Thyroid gland (tissue), 4 donors: ENCODE results near the gene ANKRD55. TPM values are rescaled to one million over a fixed set of nuclear protein-coding genes. Genes with fewer than 3 reads are reported as not detected.
"Not testable (repeated sequence)": the region's sequence is repeated elsewhere in the genome, so short reads cannot be mapped to it uniquely, and the experiment has no call there.

ENCODE experiments used
- DNase-seq, 2 donors: peaks; one replicate each; pipeline ENCODE4 v3.0.0-alpha.2; 2019
- H3K27ac ChIP-seq, 3 donors: fragments of 200-600 bp; sonication (generic); 1 replicate in 2 of 3; 2 replicates in 1 of 3; pipeline ENCODE4 v1.5.1; 2016 to 2019; ENCODE audit warnings: mild to moderate bottlenecking in 1 of 3, moderate library complexity in 1 of 3
- H3K27me3 ChIP-seq: fragments of 200-600 bp; sonication (generic); one replicate; pipeline ENCODE4 v1.5.1; 2019
- H3K36me3 ChIP-seq, 2 donors: fragments of 200-600 bp; sonication (generic); one replicate each; pipeline ENCODE4 v1.5.1; 2016 to 2019
- H3K4me1 ChIP-seq, 2 donors: fragments of 200-600 bp; sonication (generic); one replicate each; pipeline ENCODE4 v1.5.1; 2017 to 2019
- H3K4me3 ChIP-seq, 3 donors: fragments of 200-600 bp; sonication (generic); replicated peaks in 1 of 3; 1 replicate in 2 of 3; 2 replicates in 1 of 3; pipeline ENCODE4 v1.5.1; 2016; ENCODE audit warnings: mild to moderate bottlenecking in 1 of 3
- H3K9me3 ChIP-seq: fragments of 200-600 bp; sonication (generic); one replicate; pipeline ENCODE4 v1.5.1; 2017
- POLR2A ChIP-seq, 2 donors: fragments of 450-650 bp; IDR thresholded peaks; one replicate each; pipeline ENCODE4 v1.6.1; 2017; ENCODE audit warnings: antibody characterized with exemption in 2 of 2, mild to moderate bottlenecking in 2 of 2, moderate library complexity in 1 of 2
- WGBS, 2 donors: methylation state at CpG; one replicate each; pipeline ENCODE4 v1.1.5; 2017; 5-methylcytosine and 5-hydroxymethylcytosine counted together
- intact Hi-C: fragments of 100-400 bp; cut with DNase I; formaldehyde crosslinking; loops from one replicate; pipeline ENCODE4 v1.15.1; 2023
- total RNA-seq, 4 donors: library from RNA; depleted of rRNA; stranded (reverse); fragments of >200 nt; gene quantifications; one replicate each; pipeline ENCODE4 v1.2.3, GENCODE V29; 2016
- TF ChIP-seq, protein P1 (sequence below), 6 experiments: fragments of 200-600 bp in 3 of 6; fragments of 450-650 bp in 3 of 6; sonication (generic) in 3 of 6; IDR thresholded peaks; one replicate each; pipeline ENCODE4 v1.5.1; 2016 to 2019; ENCODE audit warnings: antibody characterized with exemption in 6 of 6, mild to moderate bottlenecking in 2 of 6, inconsistent platforms in 1 of 6, moderate library complexity in 1 of 6

Gene ANKRD55
- total RNA-seq, 4 donors from 2014 or later = 0.22 to 0.94 TPM; not detected in 2

GRCh38 chr5:56232538-56232937 lies 592 bp downstream of the ANKRD55 start:
- no peaks in the 10 kb centered on the region for H3K27me3 ChIP-seq
- no peak overlapping the region for H3K27ac ChIP-seq
- H3K36me3 ChIP-seq = no peaks in the 10 kb centered on the region
- H3K9me3 ChIP-seq = no peaks in the 10 kb centered on the region
- intact Hi-C loops = no loop called here
- H3K4me1 ChIP-seq = no peaks in the 10 kb centered on the region
- 80 to 97% methylated on average over 1 of the region's 1 CpG for WGBS, 2 donors
- DNase-seq = no peak
- TF ChIP-seq, protein P1, sequence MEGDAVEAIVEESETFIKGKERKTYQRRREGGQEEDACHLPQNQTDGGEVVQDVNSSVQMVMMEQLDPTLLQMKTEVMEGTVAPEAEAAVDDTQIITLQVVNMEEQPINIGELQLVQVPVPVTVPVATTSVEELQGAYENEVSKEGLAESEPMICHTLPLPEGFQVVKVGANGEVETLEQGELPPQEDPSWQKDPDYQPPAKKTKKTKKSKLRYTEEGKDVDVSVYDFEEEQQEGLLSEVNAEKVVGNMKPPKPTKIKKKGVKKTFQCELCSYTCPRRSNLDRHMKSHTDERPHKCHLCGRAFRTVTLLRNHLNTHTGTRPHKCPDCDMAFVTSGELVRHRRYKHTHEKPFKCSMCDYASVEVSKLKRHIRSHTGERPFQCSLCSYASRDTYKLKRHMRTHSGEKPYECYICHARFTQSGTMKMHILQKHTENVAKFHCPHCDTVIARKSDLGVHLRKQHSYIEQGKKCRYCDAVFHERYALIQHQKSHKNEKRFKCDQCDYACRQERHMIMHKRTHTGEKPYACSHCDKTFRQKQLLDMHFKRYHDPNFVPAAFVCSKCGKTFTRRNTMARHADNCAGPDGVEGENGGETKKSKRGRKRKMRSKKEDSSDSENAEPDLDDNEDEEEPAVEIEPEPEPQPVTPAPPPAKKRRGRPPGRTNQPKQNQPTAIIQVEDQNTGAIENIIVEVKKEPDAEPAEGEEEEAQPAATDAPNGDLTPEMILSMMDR (IDR thresholded peaks at IDR 0.05) = no peak
- TF ChIP-seq POLR2A (IDR thresholded peaks at IDR 0.05) = no peak
- H3K4me3 ChIP-seq = no peak overlapping the region

DNA sequence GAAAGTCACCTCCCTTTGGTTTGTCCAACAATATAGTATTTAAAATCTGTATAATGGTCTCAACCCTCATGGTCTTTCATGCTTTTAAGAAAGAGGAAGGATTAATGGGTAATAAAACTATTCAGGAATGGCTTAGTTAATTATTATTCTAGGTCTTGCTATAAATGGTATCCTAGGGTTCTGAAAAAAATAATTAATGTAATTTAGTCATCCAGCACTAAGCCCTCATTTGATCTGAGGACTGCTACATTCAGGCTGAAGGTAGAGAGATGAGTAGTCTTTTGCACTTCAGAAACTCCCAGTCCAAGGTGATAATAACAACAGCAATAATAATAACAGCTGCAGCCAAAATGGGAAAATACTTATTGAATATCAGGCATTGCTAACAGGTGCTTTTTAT lies 2.6 kb downstream of the ANKRD55 start:
- Histone ChIP-seq H3K4me1 (no peaks in the 10 kb centered on the region), H3K9me3 (no peaks in the 10 kb centered on the region), H3K36me3 (no peaks in the 10 kb centered on the region), H3K27me3 (no peaks in the 10 kb centered on the region), H3K4me3 (no peak overlapping the region), H3K27ac (no peak overlapping the region)
- intact Hi-C loops = no loop called here
- no peak for DNase-seq
- TF ChIP-seq POLR2A (IDR thresholded peaks at IDR 0.05) = no peak
- TF ChIP-seq, protein P1 (IDR thresholded peaks at IDR 0.05) = no peak

DNA sequence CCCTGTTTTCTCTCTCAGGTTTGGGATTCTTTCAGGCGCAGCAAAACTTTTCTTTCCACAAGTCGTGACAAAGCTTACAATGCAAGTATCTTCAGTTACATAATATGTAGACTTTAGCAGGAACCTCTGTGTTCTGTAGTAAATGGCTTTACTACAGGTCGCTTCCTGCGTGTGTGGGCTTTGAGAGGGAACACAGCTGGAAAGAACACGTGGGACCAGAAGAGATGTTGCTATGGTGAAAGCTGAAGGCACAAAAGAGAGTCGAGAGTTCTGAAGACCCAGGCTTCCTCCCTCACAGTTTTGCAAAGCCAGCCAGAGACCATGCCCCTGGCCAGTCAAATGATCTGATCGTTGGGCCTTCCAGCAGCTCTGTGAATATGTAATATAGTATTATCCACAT lies 4.0 kb downstream of the ANKRD55 start:
- DNase-seq = no peak
- Histone ChIP-seq H3K4me1 (no peaks in the 10 kb centered on the region), H3K4me3 (no peak overlapping the region), H3K27me3 (no peaks in the 10 kb centered on the region), H3K27ac (no peak overlapping the region), H3K9me3 (no peaks in the 10 kb centered on the region), H3K36me3 (no peaks in the 10 kb centered on the region)
- WGBS, 2 donors = 52 to 57% methylated on average over 7 of the region's 7 CpGs
- TF ChIP-seq, protein P1 (IDR thresholded peaks at IDR 0.05) = no peak
- TF ChIP-seq POLR2A (IDR thresholded peaks at IDR 0.05) = no peak
- intact Hi-C loops = no loop called here

GRCh38 chr5:56228631-56229030 lies 4.5 kb downstream of the ANKRD55 start:
- no peaks in the 10 kb centered on the region for H3K4me1 ChIP-seq

DNA sequence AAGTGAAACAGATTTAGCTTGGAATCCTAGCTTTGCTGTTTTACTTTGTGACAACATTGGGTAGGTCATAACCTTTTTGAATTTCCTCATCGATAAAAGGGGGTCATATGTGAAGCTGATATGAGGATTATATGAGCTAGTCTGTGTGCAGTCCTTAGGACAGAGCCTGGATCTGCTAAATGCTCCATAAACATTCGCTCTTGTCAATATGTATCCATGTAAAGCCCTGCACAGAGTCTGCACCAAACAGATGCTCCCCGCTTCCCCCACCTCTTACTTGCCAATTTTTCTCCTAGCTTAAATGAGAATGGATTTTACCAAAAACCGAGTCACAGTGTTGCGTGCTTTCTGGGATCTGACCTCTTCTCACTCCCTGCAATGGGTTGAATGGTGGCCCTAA lies 5.4 kb downstream of the ANKRD55 start:
- 85 to 94% methylated on average over 5 of the region's 5 CpGs for WGBS, 2 donors
- no peak for DNase-seq
- Histone ChIP-seq H3K27me3 (no peaks in the 10 kb centered on the region), H3K4me3 (no peak overlapping the region), H3K27ac (no peak overlapping the region), H3K4me1 (no peaks in the 10 kb centered on the region), H3K9me3 (no peaks in the 10 kb centered on the region), H3K36me3 (no peaks in the 10 kb centered on the region)
- intact Hi-C loops = no loop called here
- TF ChIP-seq, protein P1 (IDR thresholded peaks at IDR 0.05) = no peak
- no peak for TF ChIP-seq POLR2A (IDR thresholded peaks at IDR 0.05)

More at GRCh38 chr5:56228631-56229030, 4.5 kb downstream of the ANKRD55 start:
- Histone ChIP-seq H3K27me3 (no peaks in the 10 kb centered on the region), H3K4me3 (no peak overlapping the region), H3K9me3 (no peaks in the 10 kb centered on the region), H3K36me3 (no peaks in the 10 kb centered on the region), H3K27ac (no peak overlapping the region)
- no peak for TF ChIP-seq POLR2A (IDR thresholded peaks at IDR 0.05)
- TF ChIP-seq, protein P1 (IDR thresholded peaks at IDR 0.05) = no peak
- 72 to 80% methylated on average over 6 of the region's 6 CpGs for WGBS, 2 donors
- intact Hi-C loops = no loop called here
- no peak for DNase-seq

- DNase-seq = not testable (repeated sequence)
Measured at GRCh38 chr5:56223298-56223697, 9.8 kb downstream of the ANKRD55 start.

GRCh38 chr5:56221601-56222000 lies 11.5 kb downstream of the ANKRD55 start:
- H3K4me1 ChIP-seq, intact Hi-C loops, H3K27me3 ChIP-seq, H3K36me3 ChIP-seq, H3K9me3 ChIP-seq, H3K27ac ChIP-seq, H3K4me3 ChIP-seq, DNase-seq: not testable (repeated sequence)
- WGBS, 2 donors = 77% methylated on average over 6 of the region's 6 CpGs; no CpG with 5 or more reads in 1 of the 2 donors

More at GRCh38 chr5:56223298-56223697, 9.8 kb downstream of the ANKRD55 start:
- intact Hi-C loops, H3K27ac ChIP-seq, H3K36me3 ChIP-seq, H3K4me3 ChIP-seq, H3K9me3 ChIP-seq, H3K4me1 ChIP-seq, H3K27me3 ChIP-seq: not testable (repeated sequence)
